NK-92 treated with Interleukin-12 subunit alpha and Interleukin-12 subunit beta, amount 100 ng/mL, for 24 hours (cell line): ENCODE measurements around the gene XRN2.

ENCODE experiments used
- DNase-seq: peaks from one replicate; lab custom pipeline; 2025; lab: John Stamatoyannopoulos, UW

The XRN2 gene

GRCh38 chr20:21294755-21295154 lies 8.4 kb upstream of the XRN2 start:
- DNase-seq, result no peak

- no peak for DNase-seq
These were observed 1.0 kb upstream of the XRN2 start for GRCh38 chr20:21301940-21302663.

- DNase-seq, result no peak
These were observed 469 bp upstream of the XRN2 start for GRCh38 chr20:21302664-21303060.

GRCh38 chr20:21303872-21304586 lies 898 bp downstream of the XRN2 start:
- DNase-seq, result no peak

GRCh38 chr20:21308340-21308739 lies 5.2 kb downstream of the XRN2 start:
- DNase-seq, result no peak

- no peak for DNase-seq
These were observed 6.7 kb downstream of the XRN2 start for GRCh38 chr20:21309678-21310467.

GRCh38 chr20:21312813-21313474 lies 9.8 kb downstream of the XRN2 start:
- no peak for DNase-seq

- DNase-seq, result no peak
These were observed 12.0 kb downstream of the XRN2 start for GRCh38 chr20:21315138-21315537.

- no peak for DNase-seq
These were observed 19.1 kb downstream of the XRN2 start for GRCh38 chr20:21322083-21322710.

GRCh38 chr20:21322921-21323331 lies 19.8 kb downstream of the XRN2 start:
- no peak for DNase-seq

- DNase-seq, result no peak
These were observed 20.5 kb downstream of the XRN2 start for GRCh38 chr20:21323640-21324039.

GRCh38 chr20:21324126-21324525 lies 21.0 kb downstream of the XRN2 start:
- no peak for DNase-seq

- no peak for DNase-seq
These were observed 22.2 kb downstream of the XRN2 start for GRCh38 chr20:21325296-21325695.

- no peak for DNase-seq
These were observed 23.6 kb downstream of the XRN2 start for GRCh38 chr20:21326700-21327099.

- no peak for DNase-seq
These were observed 33.5 kb downstream of the XRN2 start for GRCh38 chr20:21336455-21337151.

- no peak for DNase-seq
These were observed 35.2 kb downstream of the XRN2 start for GRCh38 chr20:21338291-21338690.

- DNase-seq, result no peak
These were observed 36.4 kb downstream of the XRN2 start for GRCh38 chr20:21339499-21339898.

GRCh38 chr20:21340991-21341697 lies 38.0 kb downstream of the XRN2 start:
- DNase-seq, result no peak

- DNase-seq, result no peak
These were observed 39.7 kb downstream of the XRN2 start for GRCh38 chr20:21342656-21343345.
